GM12892 (cell line): ENCODE measurements around the gene LSAMP.

Experiments
- POLR2A ChIP-seq: IDR thresholded peaks from 2 replicates; pipeline ENCODE4 v1.6.1; 2011; ENCODE audit warnings: low read depth, low read length, control low read depth
- POLR2AphosphoS5 ChIP-seq: IDR thresholded peaks from 2 replicates; pipeline ENCODE4 v1.6.1; 2011; ENCODE audit warnings: low read depth, low read length, control low read depth
- TAF1 ChIP-seq: IDR thresholded peaks from 2 replicates; pipeline ENCODE4 v1.6.1; 2011; ENCODE audit warnings: low read depth, mild to moderate bottlenecking, control low read depth, low read length, borderline replicate concordance

DNA sequence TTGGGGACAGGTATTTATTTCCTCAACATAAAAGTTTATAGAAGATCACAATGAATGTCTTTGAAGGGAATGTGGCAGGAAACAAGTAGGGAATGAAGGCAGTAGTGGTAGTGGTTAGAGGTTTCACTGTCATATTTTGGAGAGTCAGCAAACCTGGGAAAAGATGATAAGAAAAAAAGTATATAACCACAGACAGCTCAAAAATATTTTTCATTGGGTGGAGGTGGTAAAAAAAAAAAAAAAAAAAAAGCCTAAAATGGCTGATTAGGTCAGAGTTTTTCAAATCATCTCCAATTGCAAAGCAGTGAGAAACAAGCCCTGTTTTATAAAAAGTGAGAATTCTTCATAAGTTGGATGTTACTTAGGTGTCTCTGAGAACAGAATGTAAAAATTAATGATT lies 400.0 kb downstream of the LSAMP start:
- TF ChIP-seq POLR2A: no peak
- TF ChIP-seq POLR2AphosphoS5: no peak
- TF ChIP-seq TAF1: no peak
